Ishikawa (cell line): Measurements from ENCODE around the gene KATNAL1.

Experiments used
- CEBPB ChIP-seq: IDR thresholded peaks from 2 replicates; pipeline ENCODE4 v1.6.1; 2012
- CREB1 ChIP-seq: IDR thresholded peaks from 2 replicates; pipeline ENCODE4 v1.6.1; 2012; ENCODE audit warnings: low read depth
- EGR1 ChIP-seq: IDR thresholded peaks from 2 replicates; pipeline ENCODE4 v1.6.1; 2012
- EP300 ChIP-seq: IDR thresholded peaks from 2 replicates; pipeline ENCODE4 v1.6.1; 2012; ENCODE audit warnings: borderline replicate concordance
- FOXM1 ChIP-seq: IDR thresholded peaks from 2 replicates; pipeline ENCODE4 v1.6.1; 2012; ENCODE audit warnings: low read depth, borderline replicate concordance
- MAX ChIP-seq: IDR thresholded peaks from 2 replicates; pipeline ENCODE4 v1.6.1; 2012
- RAD21 ChIP-seq: IDR thresholded peaks from 2 replicates; pipeline ENCODE4 v1.6.1; 2012; ENCODE audit warnings: low read depth
- REST ChIP-seq: IDR thresholded peaks from 2 replicates; pipeline ENCODE4 v1.6.1; 2012; ENCODE audit warnings: low read depth, mild to moderate bottlenecking
- TAF1 ChIP-seq: IDR thresholded peaks from 2 replicates; pipeline ENCODE4 v1.6.1; 2012; ENCODE audit warnings: low read depth, mild to moderate bottlenecking
- TCF12 ChIP-seq: IDR thresholded peaks from 2 replicates; pipeline ENCODE4 v1.6.1; 2012; ENCODE audit warnings: low read depth
- TEAD4 ChIP-seq: IDR thresholded peaks from 2 replicates; pipeline ENCODE4 v1.6.1; 2012
- YY1 ChIP-seq: IDR thresholded peaks from 2 replicates; pipeline ENCODE4 v1.6.1; 2012; ENCODE audit warnings: low read depth
- ZBTB7A ChIP-seq: IDR thresholded peaks from 2 replicates; pipeline ENCODE4 v1.6.1; 2012; ENCODE audit warnings: low read depth
- TF ChIP-seq, protein P1 (sequence below): IDR thresholded peaks from 2 replicates; pipeline ENCODE4 v1.6.1; 2012

- TF ChIP-seq TEAD4 (no peak), MAX (no peak), TCF12 (no peak), RAD21 (no peak), REST (no peak), EP300 (no peak), TAF1 (no peak), EGR1 (no peak), CEBPB (no peak), YY1 (no peak), FOXM1 (no peak), CREB1 (no peak), ZBTB7A (no peak)
- TF ChIP-seq, protein P1, sequence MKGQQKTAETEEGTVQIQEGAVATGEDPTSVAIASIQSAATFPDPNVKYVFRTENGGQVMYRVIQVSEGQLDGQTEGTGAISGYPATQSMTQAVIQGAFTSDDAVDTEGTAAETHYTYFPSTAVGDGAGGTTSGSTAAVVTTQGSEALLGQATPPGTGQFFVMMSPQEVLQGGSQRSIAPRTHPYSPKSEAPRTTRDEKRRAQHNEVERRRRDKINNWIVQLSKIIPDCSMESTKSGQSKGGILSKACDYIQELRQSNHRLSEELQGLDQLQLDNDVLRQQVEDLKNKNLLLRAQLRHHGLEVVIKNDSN: no peak
These were observed 46.3 kb upstream of the KATNAL1 start for GRCh38 chr13:30353471-30354215.
